ENCODE data around the gene PDGFRB.

DNA sequence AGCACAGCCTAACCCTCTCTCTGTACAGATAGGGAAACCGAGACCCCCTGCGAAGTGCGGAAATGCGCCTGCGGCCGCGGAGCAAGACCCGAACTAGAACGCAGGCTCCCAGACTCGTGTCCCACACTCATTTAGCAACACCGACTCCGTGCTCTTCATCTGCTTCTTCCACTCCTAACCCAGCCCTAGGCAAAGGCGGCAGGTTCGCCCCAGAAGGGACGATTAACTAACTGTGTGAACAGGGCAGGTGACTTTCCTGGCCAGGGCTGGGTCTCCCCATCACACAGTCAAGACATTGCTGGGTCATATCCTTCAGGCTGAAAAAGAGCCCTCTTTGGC, 11.8 kb upstream of the PDGFRB start:
- TF ChIP-seq EZH2 (IDR thresholded peaks at IDR 0.05; ENCODE audit: borderline replicate concordance, low read length) = no peak
- TF ChIP-seq, protein P1, sequence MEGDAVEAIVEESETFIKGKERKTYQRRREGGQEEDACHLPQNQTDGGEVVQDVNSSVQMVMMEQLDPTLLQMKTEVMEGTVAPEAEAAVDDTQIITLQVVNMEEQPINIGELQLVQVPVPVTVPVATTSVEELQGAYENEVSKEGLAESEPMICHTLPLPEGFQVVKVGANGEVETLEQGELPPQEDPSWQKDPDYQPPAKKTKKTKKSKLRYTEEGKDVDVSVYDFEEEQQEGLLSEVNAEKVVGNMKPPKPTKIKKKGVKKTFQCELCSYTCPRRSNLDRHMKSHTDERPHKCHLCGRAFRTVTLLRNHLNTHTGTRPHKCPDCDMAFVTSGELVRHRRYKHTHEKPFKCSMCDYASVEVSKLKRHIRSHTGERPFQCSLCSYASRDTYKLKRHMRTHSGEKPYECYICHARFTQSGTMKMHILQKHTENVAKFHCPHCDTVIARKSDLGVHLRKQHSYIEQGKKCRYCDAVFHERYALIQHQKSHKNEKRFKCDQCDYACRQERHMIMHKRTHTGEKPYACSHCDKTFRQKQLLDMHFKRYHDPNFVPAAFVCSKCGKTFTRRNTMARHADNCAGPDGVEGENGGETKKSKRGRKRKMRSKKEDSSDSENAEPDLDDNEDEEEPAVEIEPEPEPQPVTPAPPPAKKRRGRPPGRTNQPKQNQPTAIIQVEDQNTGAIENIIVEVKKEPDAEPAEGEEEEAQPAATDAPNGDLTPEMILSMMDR (conservative IDR thresholded peaks at IDR 0.05 in 1 of 2, IDR thresholded peaks at IDR 0.05 in 1 of 2; ENCODE audit: extremely low read depth in 1 of 2, insufficient read depth in 1 of 2, low read depth in 1 of 2, low read length in 2 of 2) = no peak
